A549 (cell line): ENCODE results near the gene ABCB9. TPM values are rescaled to one million over a fixed set of nuclear protein-coding genes. Genes with fewer than 3 reads are reported as not detected.

Experiments used
- ATAC-seq, 2 experiments: fragments of 200-7000 bp in 1 of 2; fragments of >200 bp in 1 of 2; cut with Nextera tagmentation in 1 of 2; cut with Tn5 transposase in 1 of 2; 3 replicates each; pipeline versions ENCODE4 v1.8.0 to v1.9.1; 2018 to 2020; ENCODE audit warnings: mild to moderate bottlenecking in 1 of 2, moderate library complexity in 1 of 2
- CTCF ChIA-PET: fragments of 300-600 bp; sonication (Branson Sonifier 250); formaldehyde crosslinking; extraction: SDS; loops from one replicate; lab custom pipeline; 2021; ENCODE audit warnings: antibody characterized with exemption, inconsistent platforms; lab: Yijun Ruan, JAX
- POLR2A ChIA-PET: fragments of 350-600 bp; formaldehyde crosslinking; extraction: SDS; loops from one replicate; lab custom pipeline; 2021; ENCODE audit warnings: antibody characterized with exemption, inconsistent platforms; lab: Yijun Ruan, JAX
- DNase-seq, 2 experiments: peaks; one replicate each; pipeline versions ENCODE4 v3.0.0 to v3.0.0-alpha.2; 2011 to 2016; ENCODE audit warnings: low read depth in 1 of 2, low spot score in 1 of 2
- FAIRE-seq: peaks from 2 replicates; lab custom pipeline; 2011; peaks lifted over from hg19 to GRCh38; lab: Jason Lieb, UNC
- H3K27ac ChIP-seq, 2 experiments: fragments of >200 bp; sonication (Bioruptor Twin); formaldehyde crosslinking; 3 replicates each; pipeline ENCODE4 v1.5.1; 2016 to 2017
- H3K4me1 ChIP-seq: fragments of >200 bp; sonication (Bioruptor Twin); formaldehyde crosslinking; 3 replicates; pipeline ENCODE4 v1.6.1; 2016
- H3K4me2 ChIP-seq: fragments of >200 bp; sonication (Bioruptor Twin); formaldehyde crosslinking; 3 replicates; pipeline ENCODE4 v1.6.1; 2016
- H3K4me3 ChIP-seq: fragments of >200 bp; sonication (Bioruptor Twin); formaldehyde crosslinking; 3 replicates; pipeline ENCODE4 v1.5.1; 2016
- H3K9me3 ChIP-seq: fragments of >200 bp; sonication (Bioruptor Twin); formaldehyde crosslinking; 3 replicates; pipeline ENCODE4 v1.6.1; 2016
- BHLHE40 ChIP-seq: IDR thresholded peaks from 2 replicates; pipeline ENCODE4 v1.6.1; 2012; ENCODE audit warnings: low read depth, low read length, inconsistent platforms
- CEBPB ChIP-seq, 2 experiments: fragments of >200 bp in 1 of 2; sonication (Bioruptor Twin) in 1 of 2; formaldehyde crosslinking in 1 of 2; IDR thresholded peaks; 2 replicates each; pipeline ENCODE4 v1.6.1; 2012 to 2016
- CHD2 ChIP-seq: fragments of 150-350 bp; IDR thresholded peaks from 2 replicates; pipeline ENCODE4 v1.6.1; 2014; ENCODE audit warnings: low read length; ENCODE audit not compliant: partially characterized antibody
- E2F6 ChIP-seq: IDR thresholded peaks from 2 replicates; pipeline ENCODE4 v1.6.1; 2012; ENCODE audit warnings: low read depth, borderline replicate concordance
- EP300 ChIP-seq, 2 experiments: fragments of >200 bp; sonication (Bioruptor Twin); formaldehyde crosslinking; IDR thresholded peaks; 2 replicates in 1 of 2; 3 replicates in 1 of 2; pipeline ENCODE4 v1.6.1; 2016 to 2017
- FOSL2 ChIP-seq, 2 experiments: fragments of 450-650 bp in 1 of 2; fragments of >200 bp in 1 of 2; sonication (Bioruptor Twin) in 1 of 2; formaldehyde crosslinking; IDR thresholded peaks; 2 replicates each; pipeline versions ENCODE4 v1.5.0 to v1.6.1; 2016 to 2020; ENCODE audit warnings: mild to moderate bottlenecking in 1 of 2, moderate library complexity in 1 of 2
- HEYL ChIP-seq: fragments of 250-450 bp; sonication (Bioruptor Pico); IDR thresholded peaks from 2 replicates; pipeline ENCODE4 v1.8.0; 2021; ENCODE audit warnings: mild to moderate bottlenecking, moderate library complexity
- JUN ChIP-seq, 2 experiments: fragments of >200 bp; sonication (Bioruptor Twin); formaldehyde crosslinking; IDR thresholded peaks; 2 replicates in 1 of 2; 3 replicates in 1 of 2; pipeline ENCODE4 v1.6.1; 2016 to 2017
- JUNB ChIP-seq: fragments of >200 bp; sonication (Bioruptor Twin); formaldehyde crosslinking; IDR thresholded peaks from 2 replicates; pipeline ENCODE4 v1.6.1; 2016
- MAFK ChIP-seq: fragments of 450-650 bp; IDR thresholded peaks from 2 replicates; pipeline ENCODE4 v1.6.1; 2014; ENCODE audit not compliant: partially characterized antibody
- NR3C1 ChIP-seq: fragments of >200 bp; sonication (Bioruptor Twin); formaldehyde crosslinking; IDR thresholded peaks from 3 replicates; pipeline ENCODE4 v1.6.1; 2017
- TFCP2L1 ChIP-seq: fragments of 250-450 bp; sonication (Bioruptor Pico); IDR thresholded peaks from 2 replicates; pipeline ENCODE4 v1.5.0; 2021; ENCODE audit warnings: mild to moderate bottlenecking
- USF2 ChIP-seq: fragments of 450-650 bp; IDR thresholded peaks from 2 replicates; pipeline ENCODE4 v1.6.1; 2014; ENCODE audit warnings: antibody characterized with exemption
- ZC3H11A ChIP-seq: fragments of 450-650 bp; IDR thresholded peaks from 2 replicates; pipeline ENCODE4 v1.6.1; 2014; ENCODE audit warnings: antibody characterized with exemption, mild to moderate bottlenecking
- ZNF302 ChIP-seq: fragments of 250-450 bp; sonication (Bioruptor Pico); IDR thresholded peaks from 2 replicates; pipeline ENCODE4 v1.9.0; 2021; ENCODE audit warnings: inconsistent platforms, mild to moderate bottlenecking, moderate library complexity
- WGBS: methylation state at CpG from one replicate; pipeline ENCODE4 v1.1.6; 2017; ENCODE audit errors: missing lambda C conversion rate; 5-methylcytosine and 5-hydroxymethylcytosine counted together
- polyA plus RNA-seq, 4 experiments: library from polyadenylated mRNA; depleted of rRNA in 3 of 4; stranded (reverse); fragments of >200 nt; fragmentation: RNase III in 1 of 4; extraction: RNeasy Plus Mini Kit Qiagen cat#74134 plus additional on column Dnase treatment in 1 of 4; gene quantifications; 2 replicates in 3 of 4; 3 replicates in 1 of 4; pipeline ENCODE4 v1.2.3, GENCODE V29; 2011 to 2017
- TF ChIP-seq, protein P1 (sequence below): IDR thresholded peaks from 2 replicates; pipeline ENCODE4 v1.6.1; 2012
- TF ChIP-seq, protein P2 (sequence below): fragments of 250-450 bp; sonication (Bioruptor Pico); IDR thresholded peaks from 2 replicates; pipeline ENCODE4 v1.5.0; 2020; ENCODE audit warnings: low read depth, mild to moderate bottlenecking, moderate library complexity
- TF ChIP-seq, protein P3 (sequence below): fragments of 200-600 bp; sonication (generic); IDR thresholded peaks from 2 replicates; pipeline ENCODE4 v1.6.1; 2016; ENCODE audit warnings: antibody characterized with exemption, mild to moderate bottlenecking, moderate library complexity
- TF ChIP-seq, protein P4 (sequence below): fragments of >200 bp; sonication (Bioruptor Twin); formaldehyde crosslinking; IDR thresholded peaks from 2 replicates; pipeline ENCODE4 v1.6.1; 2016

ABCB9 gene
- polyA plus RNA-seq, 2 of the 4 experiments (the other 2 are of a cell fraction): 2.7 to 5.0 TPM

- TF ChIP-seq MAFK: peak; percentile 43
- TF ChIP-seq USF2: no peak
- TF ChIP-seq JUN (IDR thresholded peaks at IDR 0.05): no peak
- peak in 1 of 2 experiments; percentile 19; a peak in 1 of 4 replicates for TF ChIP-seq CEBPB (IDR thresholded peaks at IDR 0.05)
- FAIRE-seq: no peak
- Histone ChIP-seq H3K27ac (peak overlapping the region; percentile 42 to 84), H3K4me3 (0 out of 3 replicates have a peak overlapping the region, but pooled peaks have one; percentile 12), H3K9me3 (no peaks in the 10 kb centered on the region), H3K4me1 (peaks cover 78% of the 10 kb centered on the region), H3K4me2 (peak overlapping the region; percentile 79)
- ATAC-seq: peak; percentile 72 to 84
- CTCF ChIA-PET: interaction anchor here (0.6 to 8.0 kb wide), 16 partner anchors 7 to 1432 kb away, joined by 3 to 51 read pairs (median 4); no protein-coding TSS in a partner anchor
- peak; percentile 74 to 84 for DNase-seq
- POLR2A ChIA-PET: interaction anchor here (0.6 to 0.8 kb wide), 2 partner anchors 345 to 615 kb away, joined by 3 read pairs; partner anchors contain the start of gene MTRFR
- whole genome bisulfite sequencing: 13% methylated on average over 12 of the region's 12 CpGs
Observed at GRCh38 chr12:122888232-122888752, 78.0 kb downstream of the ABCB9 start.

- no peaks in the 10 kb centered on the region for H3K9me3 ChIP-seq
- peaks cover 76% of the 10 kb centered on the region for H3K4me1 ChIP-seq
- WGBS: 68% methylated on average over 5 of the region's 5 CpGs
- H3K4me2 ChIP-seq: peak overlapping the region; percentile 79
- ChIA-PET POLR2A (interaction anchor here (0.6 to 0.8 kb wide), 2 partner anchors 345 to 390 kb away, joined by 3 read pairs; partner anchors contain the start of gene MTRFR), CTCF (interaction anchor here (0.6 to 8.0 kb wide), 12 partner anchors 11 to 1433 kb away, joined by 3 to 51 read pairs (median 4); no protein-coding TSS in a partner anchor)
- H3K4me3 ChIP-seq: 0 out of 3 replicates have a peak overlapping the region, but pooled peaks have one; percentile 12
- H3K27ac ChIP-seq: peak overlapping the region; percentile 42 to 84
- no peak for DNase-seq
- peak in 1 of 2 experiments; percentile 6; a peak in 3 of 6 replicates for ATAC-seq
- no peak for FAIRE-seq
- no peak for TF ChIP-seq CHD2
- TF ChIP-seq ZNF302 (CRISPR knock-in tag): no peak
- no peak for TF ChIP-seq ZC3H11A
Observed at GRCh38 chr12:122887819-122888212, 78.4 kb downstream of the ABCB9 start.

DNA sequence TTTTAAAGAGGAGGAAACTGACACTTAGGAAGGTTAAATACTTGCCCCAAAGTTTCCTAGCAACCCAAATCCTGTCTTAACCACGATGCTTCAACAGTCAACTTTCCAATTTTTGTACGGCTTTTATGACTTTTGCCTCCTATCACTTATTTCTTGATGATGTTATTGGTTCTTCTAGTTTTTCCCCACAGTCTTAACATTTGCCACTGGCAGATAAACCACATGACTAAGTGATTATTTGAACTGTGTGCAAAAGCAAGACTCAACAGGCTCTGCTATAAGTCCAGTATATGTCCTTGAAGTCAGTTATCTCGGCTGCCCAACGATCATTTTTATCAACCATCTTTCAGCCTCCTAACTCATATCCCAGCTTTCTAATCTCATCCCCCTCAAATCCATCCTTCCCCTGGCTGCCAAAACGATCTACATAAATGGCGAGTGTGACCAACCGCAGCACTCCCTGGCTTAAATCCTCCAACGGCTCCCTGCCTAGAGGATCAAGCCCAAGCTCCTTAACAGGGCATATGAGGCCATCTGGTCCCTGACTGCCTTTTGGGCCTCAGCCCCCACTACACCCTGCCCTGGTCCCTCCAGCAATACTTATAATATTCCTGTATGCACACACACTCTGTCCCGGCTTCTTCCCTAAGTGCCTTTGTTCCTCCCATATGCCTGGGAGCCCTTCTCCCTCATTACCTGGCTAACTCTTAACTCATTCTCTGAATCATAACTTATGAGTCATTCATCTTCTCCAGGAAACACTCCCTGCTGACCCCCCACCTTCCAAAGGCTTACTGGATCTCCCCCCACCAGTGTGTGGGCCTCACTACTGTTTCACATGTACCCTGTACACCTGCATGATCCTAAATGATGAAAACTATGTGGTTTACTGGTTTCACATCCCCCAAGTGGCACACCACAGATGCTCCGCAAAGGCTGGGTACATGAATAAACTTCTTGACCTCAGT is 79.1 kb downstream of the ABCB9 start:
- ATAC-seq (peak; percentile 67 to 70), FAIRE-seq (no peak), DNase-seq (peak; percentile 70 to 85)
- CTCF ChIA-PET: interaction anchor here (0.9 to 8.0 kb wide), 9 partner anchors 12 to 64 kb away, joined by 3 to 51 read pairs (median 6); no protein-coding TSS in a partner anchor
- Histone ChIP-seq H3K4me2 (peak overlapping the region; percentile 79), H3K4me1 (peaks cover 70% of the 10 kb centered on the region)
- 58% methylated on average over 10 of the region's 10 CpGs for WGBS
- TF ChIP-seq NR3C1 (no peak), EP300 (IDR thresholded peaks at IDR 0.05) (no peak), FOSL2 (IDR thresholded peaks at IDR 0.05) (peak; percentile 78), FOSL2 (CRISPR knock-in tag; IDR thresholded peaks at IDR 0.05) (peak; percentile 85), JUN (IDR thresholded peaks at IDR 0.05) (peak in 1 of 2 experiments; percentile 18; a peak in 1 of 5 replicates), TFCP2L1 (no peak), JUNB (peak; percentile 53)
- TF ChIP-seq, protein P1, sequence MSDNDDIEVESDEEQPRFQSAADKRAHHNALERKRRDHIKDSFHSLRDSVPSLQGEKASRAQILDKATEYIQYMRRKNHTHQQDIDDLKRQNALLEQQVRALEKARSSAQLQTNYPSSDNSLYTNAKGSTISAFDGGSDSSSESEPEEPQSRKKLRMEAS: 0 out of 2 replicates have a peak, but pooled peaks have one; percentile 29
- TF ChIP-seq, all 56 proteins: peak for 4
- POLR2A ChIA-PET: interaction anchor here (0.6 to 0.8 kb wide), 2 partner anchors 346 to 389 kb away, joined by 3 read pairs; partner anchors contain the start of gene MTRFR
- Histone ChIP-seq H3K4me3 (no peak overlapping the region), H3K27ac (peak overlapping the region; percentile 42 to 84), H3K9me3 (no peaks in the 10 kb centered on the region)

DNA sequence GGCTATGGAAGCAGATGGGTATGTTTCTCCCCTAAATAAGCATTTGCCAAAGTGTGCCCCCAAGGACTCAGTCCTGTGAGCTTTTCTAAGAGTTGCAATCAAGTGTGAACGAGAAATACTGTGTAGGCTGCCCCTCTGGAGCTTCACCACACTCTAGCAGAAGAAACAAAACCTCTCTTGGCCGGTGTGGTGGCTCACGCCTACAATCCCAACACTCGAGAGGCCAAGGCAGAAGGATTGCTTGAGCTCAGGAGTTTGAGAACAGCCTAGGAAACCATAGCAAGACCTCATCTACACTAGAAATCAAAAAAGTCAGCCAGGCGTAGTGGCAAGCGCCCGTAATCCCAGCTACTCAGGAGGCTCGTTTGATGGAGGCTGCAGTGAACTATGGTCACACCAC is 80.1 kb downstream of the ABCB9 start:
- no peak for FAIRE-seq
- Histone ChIP-seq H3K4me3 (no peak overlapping the region), H3K9me3 (no peaks in the 10 kb centered on the region), H3K4me1 (peaks cover 60% of the 10 kb centered on the region), H3K4me2 (peak overlapping the region; percentile 79; the same call in 1 of the 3 replicates), H3K27ac (peak overlapping the region; percentile 23 to 84; a peak in 4 of 6 replicates)
- 93% methylated on average over 8 of the region's 8 CpGs for WGBS
- CTCF ChIA-PET: interaction anchor here (1.0 to 8.0 kb wide), 6 partner anchors 9 to 93 kb away, joined by 3 to 51 read pairs (median 7); no protein-coding TSS in a partner anchor
- DNase-seq: no peak
- ATAC-seq: no peak
- POLR2A ChIA-PET: no interaction called here
- TF ChIP-seq E2F6 (no peak), BHLHE40 (no peak), HEYL (CRISPR knock-in tag) (no peak), TFCP2L1 (no peak)
- TF ChIP-seq, protein P2, sequence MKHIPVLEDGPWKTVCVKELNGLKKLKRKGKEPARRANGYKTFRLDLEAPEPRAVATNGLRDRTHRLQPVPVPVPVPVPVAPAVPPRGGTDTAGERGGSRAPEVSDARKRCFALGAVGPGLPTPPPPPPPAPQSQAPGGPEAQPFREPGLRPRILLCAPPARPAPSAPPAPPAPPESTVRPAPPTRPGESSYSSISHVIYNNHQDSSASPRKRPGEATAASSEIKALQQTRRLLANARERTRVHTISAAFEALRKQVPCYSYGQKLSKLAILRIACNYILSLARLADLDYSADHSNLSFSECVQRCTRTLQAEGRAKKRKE (CRISPR knock-in tag): no peak
- TF ChIP-seq, protein P3, sequence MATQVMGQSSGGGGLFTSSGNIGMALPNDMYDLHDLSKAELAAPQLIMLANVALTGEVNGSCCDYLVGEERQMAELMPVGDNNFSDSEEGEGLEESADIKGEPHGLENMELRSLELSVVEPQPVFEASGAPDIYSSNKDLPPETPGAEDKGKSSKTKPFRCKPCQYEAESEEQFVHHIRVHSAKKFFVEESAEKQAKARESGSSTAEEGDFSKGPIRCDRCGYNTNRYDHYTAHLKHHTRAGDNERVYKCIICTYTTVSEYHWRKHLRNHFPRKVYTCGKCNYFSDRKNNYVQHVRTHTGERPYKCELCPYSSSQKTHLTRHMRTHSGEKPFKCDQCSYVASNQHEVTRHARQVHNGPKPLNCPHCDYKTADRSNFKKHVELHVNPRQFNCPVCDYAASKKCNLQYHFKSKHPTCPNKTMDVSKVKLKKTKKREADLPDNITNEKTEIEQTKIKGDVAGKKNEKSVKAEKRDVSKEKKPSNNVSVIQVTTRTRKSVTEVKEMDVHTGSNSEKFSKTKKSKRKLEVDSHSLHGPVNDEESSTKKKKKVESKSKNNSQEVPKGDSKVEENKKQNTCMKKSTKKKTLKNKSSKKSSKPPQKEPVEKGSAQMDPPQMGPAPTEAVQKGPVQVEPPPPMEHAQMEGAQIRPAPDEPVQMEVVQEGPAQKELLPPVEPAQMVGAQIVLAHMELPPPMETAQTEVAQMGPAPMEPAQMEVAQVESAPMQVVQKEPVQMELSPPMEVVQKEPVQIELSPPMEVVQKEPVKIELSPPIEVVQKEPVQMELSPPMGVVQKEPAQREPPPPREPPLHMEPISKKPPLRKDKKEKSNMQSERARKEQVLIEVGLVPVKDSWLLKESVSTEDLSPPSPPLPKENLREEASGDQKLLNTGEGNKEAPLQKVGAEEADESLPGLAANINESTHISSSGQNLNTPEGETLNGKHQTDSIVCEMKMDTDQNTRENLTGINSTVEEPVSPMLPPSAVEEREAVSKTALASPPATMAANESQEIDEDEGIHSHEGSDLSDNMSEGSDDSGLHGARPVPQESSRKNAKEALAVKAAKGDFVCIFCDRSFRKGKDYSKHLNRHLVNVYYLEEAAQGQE: no peak
- TF ChIP-seq, protein P4, sequence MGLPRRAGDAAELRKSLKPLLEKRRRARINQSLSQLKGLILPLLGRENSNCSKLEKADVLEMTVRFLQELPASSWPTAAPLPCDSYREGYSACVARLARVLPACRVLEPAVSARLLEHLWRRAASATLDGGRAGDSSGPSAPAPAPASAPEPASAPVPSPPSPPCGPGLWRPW: no peak
